Measurements from ENCODE around the gene EHHADH.

The EHHADH gene

DNA sequence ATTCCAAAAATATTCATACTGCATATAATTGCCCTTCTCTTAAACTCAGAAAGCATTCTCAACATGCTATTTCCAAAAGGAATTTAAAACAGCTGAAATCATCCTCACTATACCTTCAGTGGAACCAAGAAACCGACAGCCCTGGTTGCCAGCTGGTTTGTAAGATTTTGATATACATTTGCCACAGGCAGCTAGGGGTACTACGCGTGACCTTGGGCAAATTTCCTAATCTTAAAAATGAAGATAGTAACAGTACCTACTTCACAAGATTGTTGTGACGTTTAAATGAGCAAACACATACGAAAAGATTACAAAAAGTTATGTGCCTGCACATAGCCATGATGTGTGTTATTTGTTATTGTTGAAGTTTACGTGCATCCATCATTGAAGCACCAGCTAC, 108.3 kb downstream of the EHHADH start:
- no peak for DNase-seq (ENCODE audit: low spot score)

- no peak for DNase-seq (ENCODE audit: low spot score)
Measured at GRCh38 chr3:185144784-185145183, 109.1 kb downstream of the EHHADH start.

Data from Ammon's horn (tissue), 1 donor.